GM12865 (cell line): Measurements from ENCODE around the gene CASZ1.

Source experiments
- DNase-seq: peaks from one replicate; pipeline ENCODE4 v3.0.0; 2010; ENCODE audit warnings: low read depth
- H3K4me3 ChIP-seq: 2 replicates; pipeline ENCODE4 v1.5.1; 2011; ENCODE audit warnings: mild to moderate bottlenecking, low read depth, low read length, control low read depth
- CTCF ChIP-seq: IDR thresholded peaks from 2 replicates; pipeline ENCODE4 v1.5.1; 2011; ENCODE audit warnings: low read length, control low read depth, low read depth, inconsistent platforms; ENCODE audit not compliant: insufficient read depth; ENCODE audit errors: missing control alignments

Gene CASZ1

GRCh38 chr1:10651793-10652192, 144.7 kb downstream of the CASZ1 start:
- DNase-seq: no peak
- no peak overlapping the region for H3K4me3 ChIP-seq
- TF ChIP-seq CTCF: no peak

GRCh38 chr1:10651389-10651766, 145.1 kb downstream of the CASZ1 start:
- TF ChIP-seq CTCF: no peak
- no peak for DNase-seq
- no peak overlapping the region for H3K4me3 ChIP-seq

GRCh38 chr1:10650556-10651388, 145.7 kb downstream of the CASZ1 start:
- no peak for DNase-seq
- H3K4me3 ChIP-seq: no peak overlapping the region
- TF ChIP-seq CTCF: no peak

GRCh38 chr1:10649517-10650201, 146.8 kb downstream of the CASZ1 start:
- no peak overlapping the region for H3K4me3 ChIP-seq
- no peak for TF ChIP-seq CTCF
- DNase-seq: no peak

GRCh38 chr1:10648689-10649516, 147.5 kb downstream of the CASZ1 start:
- no peak for TF ChIP-seq CTCF
- H3K4me3 ChIP-seq: no peak overlapping the region
- DNase-seq: no peak

- no peak for DNase-seq
- no peak for TF ChIP-seq CTCF
Measured at GRCh38 chr1:10647414-10648170, 148.9 kb downstream of the CASZ1 start.

More at GRCh38 chr1:10647414-10648170, 148.9 kb downstream of the CASZ1 start:
- no peak overlapping the region for H3K4me3 ChIP-seq
